ENCODE data around the gene RCN2. TPM values are rescaled to one million over a fixed set of nuclear protein-coding genes. Genes with fewer than 3 reads are reported as not detected.

Gene RCN2
- total and polyA plus RNA-seq, 4 donors: 64.1 to 171 (median 126) TPM

DNA sequence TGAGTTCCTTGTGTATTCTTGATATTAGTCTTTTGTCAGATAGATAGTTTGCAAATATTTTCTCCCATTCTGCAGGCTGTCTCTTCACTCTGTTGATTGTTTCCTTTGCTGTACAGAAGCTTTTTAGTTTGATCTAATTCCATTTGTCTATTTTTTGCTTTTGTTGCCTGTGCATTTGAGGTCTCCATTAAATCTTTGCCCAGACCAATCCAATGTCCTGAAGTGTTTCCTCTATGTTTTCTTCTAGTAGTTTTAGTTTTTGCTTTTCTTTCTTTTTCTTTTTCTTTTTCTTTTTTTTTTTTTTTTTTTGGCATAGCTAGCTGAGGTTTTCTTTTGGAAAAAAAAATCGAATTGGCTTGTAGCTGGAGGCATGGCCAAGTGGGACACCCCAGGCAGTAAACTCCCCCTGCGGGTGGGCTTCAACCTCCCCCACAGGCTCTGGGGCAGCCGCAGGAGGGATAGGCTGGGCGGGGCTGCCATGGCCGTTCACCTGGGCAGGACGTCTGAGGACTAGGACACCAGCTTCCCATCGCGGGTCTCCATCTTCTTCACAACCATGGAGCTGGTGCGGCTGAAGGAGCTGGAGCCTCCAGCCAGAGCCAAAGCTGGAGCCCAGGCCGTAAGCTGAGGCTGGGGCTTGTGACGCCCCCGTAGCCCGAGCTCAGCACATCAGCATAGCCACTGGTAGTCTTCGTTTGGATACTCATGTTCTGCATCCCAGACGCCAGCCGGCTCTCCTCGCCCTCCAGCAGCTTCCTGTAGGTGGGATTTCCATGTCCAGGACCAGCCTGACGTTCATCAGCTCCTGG, 47.2 kb downstream of the RCN2 start:
- WGBS (ENCODE audit: insufficient coverage): 96% methylated on average over 17 of the region's 18 CpGs
- DNase-seq (ENCODE audit: low read depth in 4 of 6, low spot score in 6 of 6): no peak
- Histone ChIP-seq H3K27ac (ENCODE audit: low read depth, low read length) (no peak overlapping the region), H3K4me3 (ENCODE audit: low read depth, low read length) (no peak overlapping the region), H3K36me3 (ENCODE audit: control insufficient read depth, insufficient read depth, low read length) (no peaks in the 10 kb centered on the region), H3K27me3 (ENCODE audit: control insufficient read depth, insufficient read depth, low read length) (no peaks in the 10 kb centered on the region), H3K4me1 (ENCODE audit: control insufficient read depth, insufficient read depth, low read length) (peaks cover 5% of the 10 kb centered on the region), H3K9me3 (ENCODE audit: control insufficient read depth, insufficient read depth, low read length) (no peaks in the 10 kb centered on the region)

- 92% methylated on average over 23 of the region's 23 CpGs for WGBS (ENCODE audit: insufficient coverage)
- Histone ChIP-seq H3K27ac (ENCODE audit: low read depth, low read length) (no peak overlapping the region), H3K27me3 (ENCODE audit: control insufficient read depth, insufficient read depth, low read length) (no peaks in the 10 kb centered on the region), H3K9me3 (ENCODE audit: control insufficient read depth, insufficient read depth, low read length) (no peaks in the 10 kb centered on the region), H3K36me3 (ENCODE audit: control insufficient read depth, insufficient read depth, low read length) (no peaks in the 10 kb centered on the region), H3K4me1 (ENCODE audit: control insufficient read depth, insufficient read depth, low read length) (peaks cover 5% of the 10 kb centered on the region), H3K4me3 (ENCODE audit: low read depth, low read length) (no peak overlapping the region)
- DNase-seq (ENCODE audit: low read depth in 4 of 6, low spot score in 6 of 6): no peak
Observed at GRCh38 chr15:76979331-76979925, 47.9 kb downstream of the RCN2 start.

- DNase-seq (ENCODE audit: low read depth in 4 of 6, low spot score in 6 of 6): no peak
- no peaks in the 10 kb centered on the region for H3K9me3 ChIP-seq (ENCODE audit: control insufficient read depth, insufficient read depth, low read length)
- no peak overlapping the region for H3K27ac ChIP-seq (ENCODE audit: low read depth, low read length)
- H3K4me3 ChIP-seq (ENCODE audit: low read depth, low read length): no peak overlapping the region
- peaks cover 5% of the 10 kb centered on the region for H3K4me1 ChIP-seq (ENCODE audit: control insufficient read depth, insufficient read depth, low read length)
- H3K27me3 ChIP-seq (ENCODE audit: control insufficient read depth, insufficient read depth, low read length): no peaks in the 10 kb centered on the region
- H3K36me3 ChIP-seq (ENCODE audit: control insufficient read depth, insufficient read depth, low read length): no peaks in the 10 kb centered on the region
- 96% methylated on average over 7 of the region's 7 CpGs for WGBS (ENCODE audit: insufficient coverage)
Observed at GRCh38 chr15:76979996-76980520, 48.5 kb downstream of the RCN2 start.

DNA sequence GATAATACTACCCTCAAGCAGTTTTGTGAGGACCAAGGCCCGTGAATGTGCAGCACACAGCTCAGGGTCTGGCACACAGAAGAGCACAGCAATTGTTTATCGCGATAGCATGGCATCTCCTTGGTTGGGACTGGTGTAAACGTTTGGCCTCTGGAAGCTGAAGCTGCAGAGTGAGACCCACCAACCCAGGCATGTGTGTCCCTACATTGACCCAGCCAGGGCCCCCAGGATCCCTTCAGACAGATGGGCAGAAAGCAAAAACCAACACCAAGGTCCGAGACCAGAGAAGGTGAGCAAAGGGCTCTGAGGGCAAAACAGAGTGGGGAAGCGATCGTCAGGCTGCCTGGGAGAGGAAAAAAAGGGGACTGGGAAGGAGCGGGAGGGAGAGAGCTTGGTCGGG, 50.8 kb downstream of the RCN2 start:
- Histone ChIP-seq H3K36me3 (ENCODE audit: control insufficient read depth, insufficient read depth, low read length) (no peaks in the 10 kb centered on the region), H3K9me3 (ENCODE audit: control insufficient read depth, insufficient read depth, low read length) (no peaks in the 10 kb centered on the region), H3K27me3 (ENCODE audit: control insufficient read depth, insufficient read depth, low read length) (no peaks in the 10 kb centered on the region), H3K4me3 (ENCODE audit: low read depth, low read length) (no peak overlapping the region), H3K27ac (ENCODE audit: low read depth, low read length) (no peak overlapping the region), H3K4me1 (ENCODE audit: control insufficient read depth, insufficient read depth, low read length) (peaks cover 5% of the 10 kb centered on the region)
- 93% methylated on average over 9 of the region's 9 CpGs for WGBS (ENCODE audit: insufficient coverage)
- no peak for DNase-seq (ENCODE audit: low read depth in 4 of 6, low spot score in 6 of 6)

GRCh38 chr15:76982756-76983155, 51.2 kb downstream of the RCN2 start:
- Histone ChIP-seq H3K27ac (ENCODE audit: low read depth, low read length) (no peak overlapping the region), H3K4me3 (ENCODE audit: low read depth, low read length) (no peak overlapping the region), H3K27me3 (ENCODE audit: control insufficient read depth, insufficient read depth, low read length) (no peaks in the 10 kb centered on the region), H3K9me3 (ENCODE audit: control insufficient read depth, insufficient read depth, low read length) (no peaks in the 10 kb centered on the region), H3K4me1 (ENCODE audit: control insufficient read depth, insufficient read depth, low read length) (peaks cover 5% of the 10 kb centered on the region), H3K36me3 (ENCODE audit: control insufficient read depth, insufficient read depth, low read length) (no peaks in the 10 kb centered on the region)
- no peak for DNase-seq (ENCODE audit: low read depth in 4 of 6, low spot score in 6 of 6)
- 94% methylated on average over 3 of the region's 6 CpGs for WGBS (ENCODE audit: insufficient coverage)

DNA sequence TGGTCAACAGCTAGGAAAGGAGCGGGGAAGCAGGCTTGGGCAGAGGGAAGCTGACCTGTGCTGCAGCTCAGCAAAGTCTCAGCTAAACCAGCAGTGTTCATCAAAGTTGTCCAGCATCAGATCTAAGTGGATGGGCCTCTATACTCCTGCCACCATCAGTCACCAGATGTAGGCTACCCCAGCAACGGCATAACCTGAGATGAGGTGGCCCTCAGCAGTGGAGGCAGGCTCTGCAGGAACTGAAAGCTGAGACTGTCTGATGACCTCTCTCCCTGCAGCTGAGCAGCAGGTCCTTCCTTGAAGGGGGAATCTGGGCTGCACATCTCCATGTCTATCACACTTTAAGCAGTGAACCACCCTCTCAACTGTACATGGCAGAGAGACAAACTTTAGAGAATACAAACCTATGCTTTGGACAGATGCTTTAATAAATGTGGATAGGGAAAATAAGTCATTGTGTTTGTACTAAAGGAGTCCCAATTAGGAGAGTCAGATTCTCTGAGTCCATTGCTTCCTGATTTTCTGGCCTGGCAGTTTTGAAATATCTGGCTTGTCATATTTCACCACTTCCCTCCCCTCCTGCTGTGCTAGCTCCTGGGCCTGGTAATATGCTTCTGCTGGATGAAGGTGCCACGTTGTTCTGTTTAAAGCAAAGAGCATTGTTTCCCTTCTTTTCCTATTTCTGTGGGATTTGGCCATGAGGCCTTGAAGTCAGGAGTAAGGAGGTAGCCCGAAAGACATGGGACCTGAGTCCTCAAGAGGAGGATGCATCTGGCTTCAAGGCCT, 52.2 kb downstream of the RCN2 start:
- no peak for DNase-seq (ENCODE audit: low read depth in 4 of 6, low spot score in 6 of 6)
- peaks cover 11% of the 10 kb centered on the region for H3K4me1 ChIP-seq (ENCODE audit: control insufficient read depth, insufficient read depth, low read length)
- no peak overlapping the region for H3K4me3 ChIP-seq (ENCODE audit: low read depth, low read length)
- H3K36me3 ChIP-seq (ENCODE audit: control insufficient read depth, insufficient read depth, low read length): no peaks in the 10 kb centered on the region
- 73% methylated on average over 4 of the region's 4 CpGs for WGBS (ENCODE audit: insufficient coverage)
- no peaks in the 10 kb centered on the region for H3K9me3 ChIP-seq (ENCODE audit: control insufficient read depth, insufficient read depth, low read length)
- H3K27ac ChIP-seq (ENCODE audit: low read depth, low read length): no peak overlapping the region
- H3K27me3 ChIP-seq (ENCODE audit: control insufficient read depth, insufficient read depth, low read length): no peaks in the 10 kb centered on the region

- Histone ChIP-seq H3K4me1 (ENCODE audit: control insufficient read depth, insufficient read depth, low read length) (peaks cover 18% of the 10 kb centered on the region), H3K9me3 (ENCODE audit: control insufficient read depth, insufficient read depth, low read length) (no peaks in the 10 kb centered on the region), H3K36me3 (ENCODE audit: control insufficient read depth, insufficient read depth, low read length) (no peaks in the 10 kb centered on the region), H3K27ac (ENCODE audit: low read depth, low read length) (no peak overlapping the region), H3K27me3 (ENCODE audit: control insufficient read depth, insufficient read depth, low read length) (no peaks in the 10 kb centered on the region), H3K4me3 (ENCODE audit: low read depth, low read length) (no peak overlapping the region)
- no peak for DNase-seq (ENCODE audit: low read depth in 4 of 6, low spot score in 6 of 6)
- WGBS (ENCODE audit: insufficient coverage): 93% methylated on average over 3 of the region's 3 CpGs
Observed at GRCh38 chr15:76986743-76987142, 55.2 kb downstream of the RCN2 start.

- 89% methylated on average over 3 of the region's 6 CpGs for WGBS (ENCODE audit: insufficient coverage)
- no peak for DNase-seq (ENCODE audit: low read depth in 4 of 6, low spot score in 6 of 6)
- H3K4me3 ChIP-seq (ENCODE audit: low read depth, low read length): no peak overlapping the region
Observed at GRCh38 chr15:76987276-76987675, 55.7 kb downstream of the RCN2 start.

DNA sequence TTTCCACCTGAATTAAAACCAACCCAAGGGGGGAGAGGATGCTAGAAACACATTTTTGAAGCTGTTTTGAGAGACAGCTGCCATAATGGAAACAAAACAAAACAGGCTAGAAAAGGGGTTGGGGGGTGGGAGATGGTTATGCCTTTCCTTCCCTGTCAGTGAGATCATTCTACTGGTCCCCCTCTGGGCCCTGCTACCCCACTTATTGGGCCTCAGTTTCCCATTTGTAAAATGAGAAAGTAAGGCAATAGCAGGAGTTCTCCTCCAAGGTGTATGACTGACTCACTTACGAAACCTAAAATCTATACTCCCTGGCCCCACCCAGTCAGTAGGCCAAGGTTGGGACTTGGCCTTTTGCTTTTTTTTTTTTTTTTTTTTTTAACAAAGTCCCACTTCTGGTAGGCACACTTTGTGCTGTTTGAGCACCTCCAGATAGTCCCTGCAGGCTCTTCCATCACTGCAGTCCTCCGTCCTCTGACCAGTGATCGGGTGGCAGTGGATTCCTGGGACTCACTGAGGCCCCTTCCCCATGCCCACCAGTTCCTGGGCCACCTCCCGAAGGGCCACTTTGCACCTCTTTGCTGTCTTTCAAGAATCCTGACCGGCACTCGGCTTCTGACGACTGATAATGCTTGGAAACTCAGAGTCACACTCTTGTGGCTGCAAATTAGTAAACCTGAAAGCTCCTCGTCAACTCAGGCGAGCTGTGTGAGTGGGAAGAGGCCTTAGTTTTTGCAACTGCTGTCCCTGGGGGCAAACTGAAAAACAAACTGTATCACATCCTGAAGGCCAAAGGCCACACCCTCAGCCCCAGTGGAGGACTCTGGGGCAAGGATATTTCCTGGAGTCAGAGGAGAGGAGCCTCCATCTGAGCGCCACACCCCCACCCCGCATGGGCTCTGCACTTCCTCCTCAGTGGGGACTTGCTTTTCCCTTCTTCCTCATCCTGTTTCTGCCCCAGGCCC, 56.6 kb downstream of the RCN2 start:
- H3K4me1 ChIP-seq (ENCODE audit: control insufficient read depth, insufficient read depth, low read length): peaks cover 24% of the 10 kb centered on the region
- no peaks in the 10 kb centered on the region for H3K9me3 ChIP-seq (ENCODE audit: control insufficient read depth, insufficient read depth, low read length)
- no peaks in the 10 kb centered on the region for H3K36me3 ChIP-seq (ENCODE audit: control insufficient read depth, insufficient read depth, low read length)
- no peaks in the 10 kb centered on the region for H3K27me3 ChIP-seq (ENCODE audit: control insufficient read depth, insufficient read depth, low read length)
- no peak for DNase-seq (ENCODE audit: low read depth in 4 of 6, low spot score in 6 of 6)
- H3K4me3 ChIP-seq (ENCODE audit: low read depth, low read length): no peak overlapping the region
- WGBS (ENCODE audit: insufficient coverage): 85% methylated on average over 10 of the region's 11 CpGs
- H3K27ac ChIP-seq (ENCODE audit: low read depth, low read length): no peak overlapping the region

More at GRCh38 chr15:76987276-76987675, 55.7 kb downstream of the RCN2 start:
- Histone ChIP-seq H3K36me3 (ENCODE audit: control insufficient read depth, insufficient read depth, low read length) (no peaks in the 10 kb centered on the region), H3K4me1 (ENCODE audit: control insufficient read depth, insufficient read depth, low read length) (peaks cover 21% of the 10 kb centered on the region), H3K27ac (ENCODE audit: low read depth, low read length) (no peak overlapping the region), H3K27me3 (ENCODE audit: control insufficient read depth, insufficient read depth, low read length) (no peaks in the 10 kb centered on the region), H3K9me3 (ENCODE audit: control insufficient read depth, insufficient read depth, low read length) (no peaks in the 10 kb centered on the region)
